NB4 (cell line): Measurements from ENCODE around the gene B4GALT5.

Source experiments
- MYC ChIP-seq: IDR thresholded peaks from 2 replicates; pipeline ENCODE4 v1.6.1; 2011; ENCODE audit warnings: low read depth, low read length
- TF ChIP-seq, protein P1 (sequence below): IDR thresholded peaks from one replicate; pipeline ENCODE4 v1.5.1; 2012; ENCODE audit warnings: low read depth, low read length

GRCh38 chr20:49758781-49759180 is 45.1 kb upstream of the B4GALT5 start:
- TF ChIP-seq, protein P1, sequence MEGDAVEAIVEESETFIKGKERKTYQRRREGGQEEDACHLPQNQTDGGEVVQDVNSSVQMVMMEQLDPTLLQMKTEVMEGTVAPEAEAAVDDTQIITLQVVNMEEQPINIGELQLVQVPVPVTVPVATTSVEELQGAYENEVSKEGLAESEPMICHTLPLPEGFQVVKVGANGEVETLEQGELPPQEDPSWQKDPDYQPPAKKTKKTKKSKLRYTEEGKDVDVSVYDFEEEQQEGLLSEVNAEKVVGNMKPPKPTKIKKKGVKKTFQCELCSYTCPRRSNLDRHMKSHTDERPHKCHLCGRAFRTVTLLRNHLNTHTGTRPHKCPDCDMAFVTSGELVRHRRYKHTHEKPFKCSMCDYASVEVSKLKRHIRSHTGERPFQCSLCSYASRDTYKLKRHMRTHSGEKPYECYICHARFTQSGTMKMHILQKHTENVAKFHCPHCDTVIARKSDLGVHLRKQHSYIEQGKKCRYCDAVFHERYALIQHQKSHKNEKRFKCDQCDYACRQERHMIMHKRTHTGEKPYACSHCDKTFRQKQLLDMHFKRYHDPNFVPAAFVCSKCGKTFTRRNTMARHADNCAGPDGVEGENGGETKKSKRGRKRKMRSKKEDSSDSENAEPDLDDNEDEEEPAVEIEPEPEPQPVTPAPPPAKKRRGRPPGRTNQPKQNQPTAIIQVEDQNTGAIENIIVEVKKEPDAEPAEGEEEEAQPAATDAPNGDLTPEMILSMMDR = no peak
- TF ChIP-seq MYC = no peak
